ENCODE results near the gene CACNA1A. TPM values are rescaled to one million over a fixed set of nuclear protein-coding genes. Genes with fewer than 3 reads are reported as not detected.
"Not testable (repeated sequence)": the region's sequence is repeated elsewhere in the genome, so short reads cannot be mapped to it uniquely, and the experiment has no call there.

Gene CACNA1A
- total RNA-seq, 2 experiments from 2014 or later = 0.47 to 0.54 TPM

- Mint-ChIP-seq H3K27me3 (no peaks in the 10 kb centered on the region), H3K27ac (peak overlapping the region; percentile 99), H3K9me3 (peaks cover 2% of the 10 kb centered on the region), H3K4me1 (peaks cover 66% of the 10 kb centered on the region), H3K4me3 (no peak overlapping the region), H3K36me3 (peaks cover 5% of the 10 kb centered on the region)
- DNase-seq = no peak
Observed at GRCh38 chr19:13171146-13171545, 335.1 kb downstream of the CACNA1A start.

- Mint-ChIP-seq H3K4me1 (peaks cover 78% of the 10 kb centered on the region), H3K4me3 (no peak overlapping the region), H3K36me3 (peaks cover 5% of the 10 kb centered on the region), H3K9me3 (peaks cover 2% of the 10 kb centered on the region), H3K27me3 (no peaks in the 10 kb centered on the region), H3K27ac (peak overlapping the region; percentile 32)
- no peak for DNase-seq
Observed at GRCh38 chr19:13169769-13170168, 336.5 kb downstream of the CACNA1A start.

- not testable (repeated sequence) for H3K9me3 Mint-ChIP-seq, H3K27ac Mint-ChIP-seq, DNase-seq, H3K4me3 Mint-ChIP-seq, H3K36me3 Mint-ChIP-seq, H3K27me3 Mint-ChIP-seq
- H3K4me1 Mint-ChIP-seq = peaks cover 72% of the 10 kb centered on the region
Observed at GRCh38 chr19:13166151-13166550, 340.1 kb downstream of the CACNA1A start.

- H3K4me1 Mint-ChIP-seq = peaks cover 72% of the 10 kb centered on the region
- H3K27me3 Mint-ChIP-seq = no peaks in the 10 kb centered on the region
- peak overlapping the region; percentile 92 for H3K27ac Mint-ChIP-seq
- no peaks in the 10 kb centered on the region for H3K9me3 Mint-ChIP-seq
- no peak for DNase-seq
- H3K36me3 Mint-ChIP-seq = peaks cover 2% of the 10 kb centered on the region
- H3K4me3 Mint-ChIP-seq = no peak overlapping the region
Observed at GRCh38 chr19:13165162-13165997, 340.9 kb downstream of the CACNA1A start.

GRCh38 chr19:13164343-13165161, 341.7 kb downstream of the CACNA1A start:
- Mint-ChIP-seq H3K9me3 (no peaks in the 10 kb centered on the region), H3K36me3 (peaks cover 2% of the 10 kb centered on the region), H3K4me3 (peak overlapping the region; percentile 65), H3K4me1 (peaks cover 72% of the 10 kb centered on the region), H3K27me3 (no peaks in the 10 kb centered on the region), H3K27ac (peak overlapping the region; percentile 92)
- no peak for DNase-seq

GRCh38 chr19:13163609-13164342, 342.5 kb downstream of the CACNA1A start:
- Mint-ChIP-seq H3K9me3 (no peaks in the 10 kb centered on the region), H3K4me3 (peak overlapping the region; percentile 70), H3K27ac (peak overlapping the region; percentile 92), H3K27me3 (no peaks in the 10 kb centered on the region), H3K4me1 (peaks cover 64% of the 10 kb centered on the region), H3K36me3 (peaks cover 2% of the 10 kb centered on the region)
- peak; percentile 62 for DNase-seq

GRCh38 chr19:13162724-13163608, 343.3 kb downstream of the CACNA1A start:
- H3K36me3 Mint-ChIP-seq = peaks cover 2% of the 10 kb centered on the region
- no peaks in the 10 kb centered on the region for H3K27me3 Mint-ChIP-seq
- H3K4me3 Mint-ChIP-seq = peak overlapping the region; percentile 82
- DNase-seq = peak; percentile 91
- peaks cover 65% of the 10 kb centered on the region for H3K4me1 Mint-ChIP-seq
- H3K27ac Mint-ChIP-seq = peak overlapping the region; percentile 92
- no peaks in the 10 kb centered on the region for H3K9me3 Mint-ChIP-seq

- Mint-ChIP-seq H3K36me3 (peaks cover 2% of the 10 kb centered on the region), H3K4me3 (no peak overlapping the region), H3K27ac (peak overlapping the region; percentile 58), H3K9me3 (no peaks in the 10 kb centered on the region), H3K27me3 (no peaks in the 10 kb centered on the region), H3K4me1 (peaks cover 65% of the 10 kb centered on the region)
- DNase-seq = no peak
Observed at GRCh38 chr19:13160557-13160956, 345.7 kb downstream of the CACNA1A start.

- H3K4me1 Mint-ChIP-seq = peaks cover 61% of the 10 kb centered on the region
- H3K36me3 Mint-ChIP-seq = peaks cover 9% of the 10 kb centered on the region
- H3K27me3 Mint-ChIP-seq = peaks cover under 1% of the 10 kb centered on the region
- H3K9me3 Mint-ChIP-seq = no peaks in the 10 kb centered on the region
- H3K4me3 Mint-ChIP-seq = no peak overlapping the region
- peak overlapping the region; percentile 63 for H3K27ac Mint-ChIP-seq
- no peak for DNase-seq
Observed at GRCh38 chr19:13159713-13160112, 346.6 kb downstream of the CACNA1A start.

All from activated naive CD8-positive, alpha-beta T cell treated with anti-CD3 and anti-CD28 coated beads for 36 hours (primary cell).